Endometrial microvascular endothelial cells (primary cell): ENCODE results near the gene FAM20A. TPM values are rescaled to one million over a fixed set of nuclear protein-coding genes. Genes with fewer than 3 reads are reported as not detected.

ENCODE experiments used
- in situ Hi-C: cut with HindIII; loops from 2 replicates; pipeline ENCODE4 v1.10.0; 2017; ENCODE audit warnings: low sequenced_read_pairs, low pct_unique_long_range_greater_than_20kb; ENCODE audit errors: inconsistent ontology term
- total RNA-seq: library from RNA; depleted of rRNA; stranded (reverse); fragments of >200 nt; gene quantifications from one replicate; pipeline ENCODE4 v1.2.3, GENCODE V29; 2015; ENCODE audit errors: inconsistent ontology term

The FAM20A gene
- total RNA-seq, 1 donor from 2014 or later, result not detected

GRCh38 chr17:68572138-68572842 lies 28.9 kb downstream of the FAM20A start:
- in situ Hi-C loops, result no loop called here

- in situ Hi-C loops, result no loop called here
Measured at GRCh38 chr17:68570526-68570925, 30.6 kb downstream of the FAM20A start.

- in situ Hi-C loops, result no loop called here
Measured at GRCh38 chr17:68569346-68569745, 31.8 kb downstream of the FAM20A start.

GRCh38 chr17:68568581-68568980 lies 32.6 kb downstream of the FAM20A start:
- in situ Hi-C loops, result no loop called here

GRCh38 chr17:68567581-68567980 lies 33.6 kb downstream of the FAM20A start:
- in situ Hi-C loops, result no loop called here

DNA sequence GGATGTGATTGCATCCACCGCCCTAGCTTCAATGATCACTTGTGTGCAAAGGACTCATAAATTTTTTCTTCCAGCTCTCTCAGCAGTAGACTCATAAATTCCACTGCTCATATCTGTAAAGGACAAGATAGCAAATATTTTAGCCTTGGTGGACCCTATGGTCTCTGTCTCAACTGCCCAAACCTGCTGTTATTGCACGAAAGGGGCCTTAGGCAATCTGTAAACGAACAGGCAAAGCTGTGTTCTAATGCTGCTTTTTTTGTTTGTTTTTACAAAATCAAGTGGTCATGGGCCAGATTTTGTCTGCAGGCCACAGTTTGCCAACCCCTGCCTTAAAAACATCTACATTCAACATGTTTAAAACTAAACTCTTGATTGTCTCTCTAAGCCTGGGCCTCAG lies 34.1 kb downstream of the FAM20A start:
- in situ Hi-C loops, result no loop called here

GRCh38 chr17:68566442-68566738 lies 34.8 kb downstream of the FAM20A start:
- in situ Hi-C loops, result no loop called here

DNA sequence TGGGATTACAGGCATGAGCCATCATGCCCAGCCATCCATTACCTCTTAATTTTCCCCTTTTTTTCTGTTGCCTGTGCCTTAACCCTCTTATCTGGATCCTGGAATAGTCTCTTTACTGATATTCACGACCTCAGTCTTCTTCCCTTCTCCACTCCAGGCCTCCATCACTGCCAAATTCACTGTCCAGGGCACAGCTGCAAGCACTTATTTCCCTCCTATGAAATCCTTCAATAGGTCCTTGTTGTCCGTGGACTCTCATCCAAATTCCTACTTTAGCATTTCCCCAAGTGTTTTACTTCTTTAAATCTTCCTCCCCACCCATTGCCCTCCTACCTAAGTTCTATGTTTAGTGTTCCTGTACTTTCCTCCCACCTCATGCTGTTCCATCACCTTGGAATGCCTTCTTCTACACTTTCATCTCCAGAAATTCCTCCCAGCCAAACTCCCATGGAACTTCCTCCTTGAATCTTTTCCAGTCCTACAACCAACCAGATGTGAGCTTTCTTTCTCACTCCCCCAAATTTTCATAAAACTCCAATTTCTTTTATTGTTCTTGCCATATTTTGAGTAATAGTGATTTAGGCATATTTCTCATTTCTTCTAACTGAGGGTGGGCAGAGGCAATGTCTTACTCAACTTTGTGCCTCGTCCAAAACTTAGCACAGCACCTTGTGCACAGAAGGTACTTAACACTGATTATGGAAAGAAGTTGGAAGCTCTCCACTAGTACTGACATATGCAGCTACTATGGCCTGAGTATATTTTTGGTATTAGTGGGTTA lies 35.3 kb downstream of the FAM20A start:
- in situ Hi-C loops, result no loop called here

DNA sequence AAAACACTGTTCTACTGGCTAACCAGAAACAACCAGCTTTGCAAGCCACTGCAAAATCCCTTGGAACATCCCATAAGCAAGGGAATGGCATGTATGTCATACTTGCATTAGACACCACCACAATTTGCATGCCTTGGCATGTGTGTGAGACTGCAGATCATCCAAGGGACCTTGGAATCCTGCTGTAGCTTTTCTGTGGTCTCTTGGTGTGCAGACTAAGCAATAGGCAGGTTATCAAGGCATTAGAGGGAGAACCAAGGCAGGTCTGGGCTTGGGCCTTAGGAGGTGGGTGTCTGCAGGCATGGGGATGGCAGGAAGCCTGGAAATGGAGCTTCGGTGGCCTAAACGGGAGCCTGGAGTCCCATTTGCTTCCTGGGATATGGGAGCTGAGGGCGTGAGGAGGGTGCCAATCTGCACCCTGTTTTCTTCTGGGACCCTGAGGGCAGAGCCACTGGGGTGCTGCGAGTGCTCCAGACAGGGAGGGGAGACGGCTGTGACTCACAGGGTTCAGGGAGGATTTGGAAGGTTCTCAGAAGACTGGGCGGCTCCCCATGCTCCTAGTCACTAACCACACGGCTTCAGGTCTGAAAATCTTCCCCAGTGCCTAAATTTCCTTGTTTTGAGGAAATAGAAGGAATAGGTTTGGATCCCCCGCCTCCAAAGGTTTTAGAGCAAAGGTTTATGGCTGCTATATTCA lies 36.6 kb downstream of the FAM20A start:
- in situ Hi-C loops, result no loop called here

- in situ Hi-C loops, result no loop called here
Measured at GRCh38 chr17:68562736-68563135, 38.4 kb downstream of the FAM20A start.

DNA sequence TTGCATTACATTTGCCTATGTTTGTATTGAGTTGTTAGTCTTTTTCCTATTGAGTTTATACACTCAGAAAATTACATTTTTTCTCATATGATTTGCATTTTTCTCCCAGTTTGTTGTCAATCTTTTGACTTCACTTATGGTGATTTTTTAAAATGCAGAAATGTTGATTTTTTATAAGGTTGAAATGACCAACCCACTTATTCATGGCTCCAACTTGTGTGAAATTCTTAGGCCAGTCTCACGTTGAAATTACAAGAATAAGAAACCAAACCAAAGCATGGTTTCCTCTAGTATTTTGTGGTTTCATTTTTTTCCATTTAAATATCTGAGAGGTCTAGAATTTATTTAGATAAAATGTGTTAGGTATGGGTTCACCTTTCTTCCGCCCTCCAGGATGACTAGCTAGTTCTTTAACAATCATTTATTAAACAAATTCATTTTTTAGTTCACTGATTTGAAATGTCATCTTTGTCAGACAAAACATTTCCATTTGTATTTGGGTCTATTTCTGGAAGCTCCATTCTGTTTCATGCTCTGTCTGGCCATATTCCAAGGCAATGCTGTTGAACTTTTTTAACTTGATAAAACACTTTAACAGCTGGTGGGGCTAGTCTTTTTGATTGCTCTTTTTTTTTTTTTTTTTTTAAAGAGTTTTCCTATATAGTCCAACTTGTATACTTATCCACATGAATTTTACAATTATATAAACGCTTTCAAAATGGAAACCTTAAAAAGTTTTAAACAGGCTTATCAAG lies 40.0 kb downstream of the FAM20A start:
- in situ Hi-C loops, result no loop called here

DNA sequence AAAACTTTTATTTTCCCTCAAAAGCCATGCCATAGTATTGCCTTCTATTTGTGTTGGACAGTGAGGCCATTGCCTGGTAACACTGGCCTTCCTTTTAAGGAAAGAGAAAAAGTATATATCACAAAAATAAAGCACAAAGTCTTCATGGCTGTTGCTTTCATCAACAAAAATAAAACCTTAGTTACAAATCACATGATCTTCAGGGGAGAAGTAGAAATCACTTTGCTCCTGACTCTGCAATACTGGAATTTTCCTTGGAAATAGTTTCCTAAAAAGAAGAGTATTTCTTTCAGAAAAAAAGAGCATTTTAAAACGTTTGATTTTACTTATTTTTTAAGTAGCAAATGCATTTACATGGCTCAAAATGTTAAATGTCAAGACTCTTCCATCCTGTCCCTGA lies 41.9 kb downstream of the FAM20A start:
- in situ Hi-C loops, result no loop called here

DNA sequence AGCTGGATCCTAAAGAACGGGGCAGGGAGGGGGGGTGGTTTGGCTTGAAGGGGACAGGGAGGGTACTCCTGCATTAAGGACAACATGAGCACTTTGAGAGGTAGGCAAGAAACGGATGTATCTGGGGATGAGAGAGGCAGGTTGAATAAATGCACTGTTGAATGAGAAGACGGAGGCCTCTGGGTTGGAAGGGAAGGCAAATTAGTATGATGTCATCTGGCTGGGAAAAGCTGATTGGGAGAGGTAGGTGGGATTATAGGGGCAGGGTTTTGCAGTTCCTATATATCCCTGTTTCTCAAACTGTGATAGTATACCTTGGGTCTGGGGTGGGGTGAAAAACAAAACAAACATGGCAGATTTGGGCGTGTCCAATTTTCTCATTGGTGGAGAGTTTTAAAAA lies 44.6 kb downstream of the FAM20A start:
- in situ Hi-C loops, result no loop called here

DNA sequence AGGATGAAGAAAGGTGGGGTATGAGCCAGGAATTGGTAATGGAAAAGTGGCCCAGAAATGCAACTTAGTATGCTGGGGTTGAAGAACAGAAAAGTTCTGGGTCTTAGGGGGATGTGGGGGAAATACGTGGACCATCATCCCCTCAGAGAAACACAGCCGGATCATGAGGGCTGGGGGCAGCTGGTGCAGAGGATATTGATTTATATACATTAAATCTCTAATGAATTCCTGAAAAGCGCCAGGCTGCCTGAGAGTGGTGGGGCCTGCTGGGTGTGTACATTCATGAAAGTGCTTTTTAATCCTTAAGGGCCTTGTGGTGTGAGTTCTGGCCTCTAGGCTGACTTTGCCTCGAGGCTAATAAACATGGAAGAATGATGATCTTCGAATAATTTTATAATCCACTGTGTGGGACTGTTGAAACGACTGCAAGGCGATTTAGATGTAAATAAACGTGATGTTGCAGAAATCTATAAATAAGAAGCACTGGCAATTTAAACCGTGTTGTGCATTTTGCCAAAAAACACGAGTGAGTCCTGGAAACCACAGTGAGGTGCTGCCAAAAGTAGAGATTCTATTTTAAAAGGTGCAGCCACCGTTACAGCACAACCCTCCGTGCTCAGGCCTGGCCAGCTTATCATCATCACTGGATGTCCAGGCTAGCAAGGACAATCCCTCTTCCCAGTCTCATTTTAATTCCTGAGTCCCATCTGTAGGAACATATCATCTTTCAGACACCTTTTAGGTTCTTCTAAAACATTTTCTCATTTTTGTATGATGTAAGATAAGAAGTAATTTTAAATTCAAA lies 56.9 kb downstream of the FAM20A start:
- in situ Hi-C loops, result loop anchor here (25.0 kb wide), 1 partner anchor 193 kb away; no protein-coding TSS in a partner anchor

GRCh38 chr17:68542698-68543463 lies 58.3 kb downstream of the FAM20A start:
- in situ Hi-C loops, result loop anchor here (25.0 kb wide), 1 partner anchor 194 kb away; no protein-coding TSS in a partner anchor

DNA sequence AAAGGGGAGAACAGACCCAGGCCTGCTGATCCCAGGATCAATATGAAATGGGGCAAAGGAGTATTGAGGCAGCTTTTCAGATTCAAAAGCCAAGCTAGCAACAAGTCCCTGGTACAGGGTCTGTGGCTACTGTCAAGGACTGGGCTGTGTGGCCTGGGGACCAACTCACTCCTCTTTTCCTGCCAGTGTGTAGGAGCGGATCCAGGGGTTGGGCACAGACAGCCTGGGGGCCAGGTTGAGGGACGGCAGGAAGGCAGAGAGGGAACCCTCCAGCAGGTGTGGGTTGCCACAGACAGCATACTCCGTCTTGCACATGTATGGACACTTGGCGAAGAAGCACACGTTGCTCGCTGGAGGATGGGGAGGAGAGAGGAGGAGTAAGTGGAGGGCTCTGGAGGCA lies 59.4 kb downstream of the FAM20A start:
- in situ Hi-C loops, result loop anchor here (25.0 kb wide), 1 partner anchor 195 kb away; no protein-coding TSS in a partner anchor

GRCh38 chr17:68540981-68541380 lies 60.2 kb downstream of the FAM20A start:
- in situ Hi-C loops, result loop anchor here (25.0 kb wide), 1 partner anchor 196 kb away; no protein-coding TSS in a partner anchor
